Suppressor macrophage (primary cell): ENCODE data around the gene THOP1.

Experiments used
- DNase-seq, 4 experiments: peaks; one replicate each; pipeline ENCODE4 v3.0.0-alpha.2; 2020 to 2022
- total RNA-seq, 17 experiments: gene quantifications; one replicate each; lab custom pipeline; 2026; ENCODE audit warnings: mixed read lengths in 6 of 17, inconsistent platforms in 3 of 17; lab: John Stamatoyannopoulos, UW

The THOP1 gene
- 18.2 to 80.7 (median 36.2) reads per million in 17 experiments for total RNA-seq

DNA sequence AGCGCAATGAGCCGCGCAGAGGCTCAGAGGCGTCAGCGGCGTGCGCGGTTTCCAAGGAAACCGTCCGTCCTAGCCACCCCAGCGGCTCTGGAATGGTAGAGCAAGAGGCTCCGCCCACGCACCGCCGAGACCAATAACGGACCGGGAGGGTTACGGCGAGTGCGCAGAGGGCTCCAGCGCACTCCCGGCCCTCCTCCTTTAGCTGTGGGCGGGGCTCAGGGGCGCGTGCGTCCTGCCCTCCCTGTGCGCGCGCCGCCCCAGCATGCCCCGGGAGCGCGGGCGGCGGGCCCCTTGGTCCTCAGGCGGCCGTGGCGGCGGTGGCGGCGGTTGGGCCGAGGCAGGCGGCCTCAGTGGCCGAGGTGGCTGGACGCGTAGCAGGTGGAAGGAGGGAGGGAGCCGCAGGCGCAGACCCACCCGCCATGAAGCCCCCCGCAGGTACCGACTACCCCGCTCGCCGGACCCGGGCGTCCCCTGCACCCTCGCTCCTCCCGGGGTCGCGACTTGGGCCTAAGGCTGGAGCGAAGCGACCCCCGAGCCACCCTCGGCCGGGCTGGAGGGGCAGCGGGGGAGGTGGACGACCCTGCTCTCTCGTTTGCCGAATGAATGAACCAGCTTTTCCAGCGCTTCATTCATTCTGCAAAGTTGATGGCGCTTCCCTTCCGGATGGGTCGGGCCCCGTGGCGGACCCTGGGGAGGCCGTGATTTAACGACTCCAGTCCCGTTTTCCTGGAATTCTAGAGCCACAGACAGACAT is at the start of gene THOP1:
THOP1 (plus strand) TSS at position 260 of the 754 bp plus-strand sequence; CDS start at position 420, 160 bp downstream.
- DNase-seq, result peak; percentile 100

DNA sequence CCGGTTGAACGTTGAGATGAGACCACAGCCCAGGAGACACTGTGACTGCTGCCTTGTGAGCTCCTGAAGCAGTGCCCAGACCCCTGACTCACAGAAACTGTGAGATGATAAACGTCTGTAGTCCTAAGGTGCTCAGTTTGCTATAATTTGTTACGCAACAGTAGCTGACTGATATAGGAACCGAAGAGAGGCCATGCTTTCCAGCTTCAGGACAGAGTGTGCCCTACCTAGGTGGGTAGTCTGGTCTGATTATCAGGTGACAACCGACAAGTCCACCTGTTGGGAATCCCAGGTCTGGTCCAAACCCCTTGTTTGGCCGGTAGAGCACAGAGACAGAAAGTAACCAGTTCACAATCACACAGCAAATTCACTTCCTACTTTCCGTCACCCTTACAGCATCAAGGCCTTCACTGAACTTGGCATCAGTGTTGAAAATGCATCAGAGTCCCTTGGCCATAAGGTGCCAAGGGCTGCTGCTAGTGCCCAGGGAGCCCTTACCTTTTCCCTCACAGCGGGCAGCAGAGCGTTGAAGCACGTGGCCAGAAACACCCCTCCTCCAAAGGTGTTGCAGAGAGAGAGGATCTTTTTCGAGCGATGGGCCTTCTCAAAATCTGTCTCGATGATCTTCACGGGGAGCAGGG is 48.6 kb upstream of the THOP1 start:
- no peak for DNase-seq

DNA sequence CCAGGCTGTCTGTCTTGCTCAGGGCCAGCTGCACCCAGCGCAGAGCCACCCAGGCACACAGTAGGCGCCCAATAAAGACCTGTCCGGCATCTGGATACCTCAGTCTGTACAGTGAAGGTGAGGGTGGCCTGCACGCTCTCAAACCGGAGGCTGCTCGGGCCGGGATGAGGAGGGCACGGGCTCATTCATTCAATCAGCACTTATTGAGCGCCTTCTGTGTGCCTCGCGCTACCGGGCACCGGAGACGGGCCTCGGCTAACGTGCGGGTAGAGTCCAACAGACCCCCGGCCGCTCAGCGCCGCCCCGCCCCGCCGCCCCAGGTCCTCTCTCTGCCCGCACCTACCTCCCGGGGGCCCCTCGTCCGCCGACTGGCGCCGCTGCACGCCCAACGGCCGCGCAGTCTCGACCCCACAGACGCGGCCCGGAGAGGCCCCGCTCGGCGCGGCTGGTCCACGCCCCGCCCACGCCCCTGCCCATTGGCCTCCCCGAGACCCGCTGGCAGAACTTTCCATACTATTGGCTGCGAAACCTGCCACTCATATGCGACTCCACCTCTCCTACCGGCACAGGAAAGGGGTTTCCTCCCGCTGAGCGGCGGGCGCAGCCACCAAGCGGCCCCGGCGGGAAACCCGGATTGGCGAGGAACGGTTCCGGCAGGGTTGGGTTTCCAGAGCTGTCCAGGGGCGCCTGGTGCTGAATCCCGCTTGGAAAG is 45.5 kb upstream of the THOP1 start, which contains the start of gene SLC39A3:
SLC39A3 (minus strand) TSS at position 416 of the 712 bp plus-strand sequence. CDS start 2,760 bp downstream, outside the sequence.
- DNase-seq, result peak; percentile 99

DNA sequence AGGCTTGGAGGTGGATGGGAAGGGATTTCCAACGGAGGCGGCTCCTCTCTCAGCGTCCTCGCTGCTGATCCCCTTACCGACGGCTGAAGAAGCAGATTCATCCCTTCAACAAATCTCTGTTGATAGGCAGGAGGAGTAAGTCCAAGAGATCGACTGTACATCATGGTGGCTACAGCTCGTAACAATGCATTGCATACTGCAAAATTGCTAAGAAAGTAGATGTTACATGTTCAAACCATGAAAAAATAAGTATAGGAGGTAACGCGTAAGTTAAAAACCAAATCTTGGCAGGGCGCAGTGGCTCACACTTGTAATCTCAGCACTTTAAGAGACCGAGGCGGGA is 45.0 kb upstream of the THOP1 start:
- DNase-seq, result no peak

DNA sequence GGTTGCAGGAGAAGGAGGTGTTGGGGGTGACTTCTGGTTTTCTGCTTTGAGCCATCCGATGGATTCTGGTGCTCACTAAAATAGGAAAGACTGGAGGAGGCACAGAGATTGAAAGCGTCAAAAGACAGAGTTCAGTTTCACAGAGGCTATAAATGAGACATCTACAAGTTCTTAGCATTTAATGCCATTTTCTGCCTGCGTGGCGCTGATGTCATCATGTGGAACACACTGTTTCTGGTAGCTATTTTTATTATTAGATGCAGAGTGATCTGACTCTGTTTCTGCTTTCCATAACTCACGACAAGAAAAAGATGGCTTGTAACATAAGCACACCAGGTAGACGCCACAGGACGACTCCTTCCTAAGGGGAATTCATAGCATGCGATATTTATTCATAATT is 42.2 kb upstream of the THOP1 start:
- no peak for DNase-seq

DNA sequence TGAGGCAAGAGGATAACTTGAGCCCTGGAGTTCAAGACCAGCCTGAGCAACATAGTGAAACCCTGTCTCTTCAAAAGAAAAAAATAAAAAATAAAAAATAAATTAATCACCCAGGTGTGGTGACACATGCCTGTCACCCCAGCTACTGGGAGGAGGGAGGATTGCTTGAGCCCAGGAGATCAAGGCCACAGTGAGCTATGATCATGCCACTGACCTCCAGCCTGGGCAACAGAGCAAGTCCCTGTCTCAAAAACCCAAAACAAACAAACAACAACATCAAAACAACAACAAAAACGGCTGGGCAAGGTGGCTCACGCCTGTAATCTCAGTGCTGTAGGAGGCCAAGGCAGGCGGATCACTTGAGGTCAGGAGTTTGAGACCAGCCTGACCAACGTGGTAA is 41.2 kb upstream of the THOP1 start:
- DNase-seq, result no peak

DNA sequence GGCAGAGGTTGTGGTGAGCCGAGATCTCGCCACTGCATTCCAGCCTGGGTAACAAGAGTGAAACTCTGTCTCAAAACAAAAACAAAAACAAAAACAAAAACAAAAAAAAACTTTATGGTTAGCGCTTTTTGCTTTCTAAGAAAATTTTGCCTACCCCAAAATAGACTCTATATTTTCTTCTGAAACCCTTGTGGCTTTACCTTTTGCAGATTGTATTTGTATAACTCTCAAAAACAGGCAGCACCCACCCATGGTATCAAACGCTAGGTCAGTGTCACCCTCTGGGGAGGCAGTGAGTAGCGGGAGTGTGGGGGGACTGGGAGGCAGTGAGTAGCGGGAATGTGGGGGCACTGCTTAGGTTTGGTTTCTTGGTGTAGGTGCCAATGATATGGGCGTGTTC is 38.0 kb upstream of the THOP1 start:
- DNase-seq, result no peak

DNA sequence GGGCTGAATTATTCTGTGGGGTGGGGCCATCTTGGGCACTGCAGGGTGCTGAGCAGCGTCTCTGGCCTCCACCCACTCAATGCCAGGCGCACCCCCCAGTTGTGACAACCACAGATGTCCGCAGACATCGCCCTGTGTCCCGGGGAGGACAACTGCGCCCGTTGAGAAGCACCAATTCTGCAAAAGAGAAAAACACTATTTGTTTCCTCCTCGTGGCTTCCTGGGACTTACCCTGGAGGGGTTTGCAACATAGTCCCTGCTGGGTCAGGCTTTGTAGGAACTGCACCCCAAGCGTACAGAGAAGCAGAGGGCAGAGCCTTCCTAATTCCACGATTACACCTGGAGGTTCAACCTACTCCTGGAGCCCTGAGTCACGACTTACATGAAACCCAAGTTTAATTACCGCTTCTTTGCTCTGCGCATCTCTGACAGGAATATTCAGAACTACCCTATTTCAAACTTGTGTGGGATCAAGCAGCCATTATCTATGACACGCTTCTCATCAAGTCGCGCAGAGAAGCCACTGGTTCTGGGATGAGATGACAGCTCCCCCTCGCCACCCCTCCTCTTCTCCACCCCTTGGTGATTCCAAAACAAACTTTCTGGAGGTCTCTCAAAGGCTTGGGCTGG is 34.4 kb upstream of the THOP1 start:
- peak; percentile 8 to 62 (median 52) for DNase-seq

DNA sequence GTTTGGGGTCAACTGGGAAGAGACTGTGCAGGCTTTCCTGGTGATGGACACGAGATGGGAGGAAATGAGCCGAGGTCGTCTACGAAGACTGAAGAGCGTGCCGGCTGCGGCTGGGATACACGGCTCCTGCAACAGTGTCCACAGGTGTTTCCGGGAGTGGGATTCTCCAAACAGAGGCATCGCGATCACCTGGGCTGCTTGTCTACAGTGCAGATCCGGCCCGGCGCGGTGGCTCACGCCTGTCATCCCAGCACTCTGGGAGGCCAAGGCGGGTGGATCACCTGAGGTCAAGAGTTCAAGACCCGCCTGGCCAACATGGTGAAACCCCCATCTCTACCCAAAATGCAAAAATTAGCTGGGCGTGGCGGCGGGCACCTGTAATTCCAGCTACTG is 33.9 kb upstream of the THOP1 start:
- no peak for DNase-seq

DNA sequence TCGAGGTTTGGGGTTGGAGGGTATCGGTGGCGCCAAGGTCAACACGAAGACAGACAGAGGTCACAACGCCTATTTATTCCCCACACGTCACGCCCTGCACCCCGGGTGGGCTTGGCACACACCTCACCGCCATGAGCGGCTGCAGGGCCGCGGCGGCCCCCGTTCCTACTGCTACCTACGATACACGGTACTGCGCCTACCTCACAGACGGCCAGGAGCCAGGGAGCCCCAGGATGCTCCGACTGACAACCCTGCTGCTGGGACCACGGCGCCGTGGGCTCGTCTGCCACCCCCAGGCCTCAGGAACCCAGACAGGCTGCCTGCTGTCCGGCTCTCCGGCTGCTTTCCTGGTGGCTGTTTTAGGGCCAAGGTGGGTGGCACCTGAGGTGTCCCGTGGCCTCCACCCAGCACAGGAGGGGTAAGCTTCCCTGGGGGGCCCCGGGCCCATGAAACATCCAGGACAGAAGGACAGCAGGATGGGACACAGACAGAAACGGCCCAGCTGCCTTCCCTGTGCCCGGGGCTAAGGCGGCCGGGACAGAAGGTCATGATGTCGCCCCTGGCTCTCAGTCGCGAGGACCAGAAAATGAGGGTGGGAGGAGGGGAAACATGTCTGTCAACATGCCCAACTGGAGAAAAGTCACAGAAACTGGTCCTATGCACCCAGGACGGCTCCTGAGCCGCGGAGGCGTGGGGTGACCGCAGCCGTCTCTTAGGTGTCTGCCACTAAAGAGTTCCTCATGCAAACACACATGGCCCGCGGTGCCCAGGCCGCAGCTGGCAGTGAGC is 30.4 kb upstream of the THOP1 start:
- no peak for DNase-seq

DNA sequence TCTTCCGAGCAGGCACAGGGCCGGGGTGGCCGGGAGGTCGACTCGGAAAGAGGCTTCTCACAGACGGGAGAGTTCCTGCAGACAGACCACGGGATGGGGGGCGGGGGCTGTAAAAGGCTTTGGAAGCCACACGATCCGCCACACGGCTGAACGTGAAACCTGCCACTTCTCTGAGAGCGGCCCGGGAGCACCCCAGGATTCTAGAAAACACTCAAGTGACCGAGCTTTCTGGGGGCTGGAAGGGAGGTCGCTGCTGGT is 29.9 kb upstream of the THOP1 start:
- no peak for DNase-seq

DNA sequence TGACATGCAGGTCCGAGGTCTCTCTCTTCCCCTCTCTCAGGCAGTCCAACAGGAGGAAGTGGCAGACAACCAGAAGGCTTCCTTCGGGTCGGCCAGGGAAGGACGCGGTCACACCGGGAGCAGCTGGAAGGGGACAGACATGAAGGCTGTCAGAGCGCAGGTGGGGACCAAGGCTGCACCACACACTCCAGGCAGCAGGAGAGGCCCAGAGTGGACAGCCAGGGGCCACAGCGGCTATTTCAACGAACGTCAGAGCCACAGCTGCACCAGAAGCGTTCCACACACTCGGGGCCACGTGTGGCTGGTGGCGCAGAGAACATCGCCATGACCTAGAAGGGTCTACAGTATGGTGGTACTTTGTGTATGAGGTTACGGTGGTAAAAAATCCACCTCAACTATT is 29.5 kb upstream of the THOP1 start:
- DNase-seq, result no peak

DNA sequence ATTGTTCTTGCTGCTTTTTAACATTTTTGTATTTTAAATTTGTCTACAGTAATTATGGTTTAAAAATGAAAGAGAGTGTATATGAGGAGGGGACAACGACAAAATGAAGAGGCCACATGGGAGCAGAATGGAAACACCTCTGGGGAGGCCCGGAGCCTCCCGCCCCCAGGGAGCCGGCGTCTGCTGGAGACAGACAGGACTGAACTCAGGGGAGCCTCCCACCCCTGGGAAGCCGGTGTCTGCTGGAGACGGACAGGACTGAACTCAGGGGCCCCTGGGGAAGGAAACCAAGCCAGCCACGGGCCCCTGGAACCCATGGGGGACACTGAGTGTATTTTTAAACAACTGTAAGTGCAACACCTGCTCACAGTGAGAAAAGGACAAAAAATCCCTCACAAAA is 28.8 kb upstream of the THOP1 start:
- DNase-seq, result no peak

DNA sequence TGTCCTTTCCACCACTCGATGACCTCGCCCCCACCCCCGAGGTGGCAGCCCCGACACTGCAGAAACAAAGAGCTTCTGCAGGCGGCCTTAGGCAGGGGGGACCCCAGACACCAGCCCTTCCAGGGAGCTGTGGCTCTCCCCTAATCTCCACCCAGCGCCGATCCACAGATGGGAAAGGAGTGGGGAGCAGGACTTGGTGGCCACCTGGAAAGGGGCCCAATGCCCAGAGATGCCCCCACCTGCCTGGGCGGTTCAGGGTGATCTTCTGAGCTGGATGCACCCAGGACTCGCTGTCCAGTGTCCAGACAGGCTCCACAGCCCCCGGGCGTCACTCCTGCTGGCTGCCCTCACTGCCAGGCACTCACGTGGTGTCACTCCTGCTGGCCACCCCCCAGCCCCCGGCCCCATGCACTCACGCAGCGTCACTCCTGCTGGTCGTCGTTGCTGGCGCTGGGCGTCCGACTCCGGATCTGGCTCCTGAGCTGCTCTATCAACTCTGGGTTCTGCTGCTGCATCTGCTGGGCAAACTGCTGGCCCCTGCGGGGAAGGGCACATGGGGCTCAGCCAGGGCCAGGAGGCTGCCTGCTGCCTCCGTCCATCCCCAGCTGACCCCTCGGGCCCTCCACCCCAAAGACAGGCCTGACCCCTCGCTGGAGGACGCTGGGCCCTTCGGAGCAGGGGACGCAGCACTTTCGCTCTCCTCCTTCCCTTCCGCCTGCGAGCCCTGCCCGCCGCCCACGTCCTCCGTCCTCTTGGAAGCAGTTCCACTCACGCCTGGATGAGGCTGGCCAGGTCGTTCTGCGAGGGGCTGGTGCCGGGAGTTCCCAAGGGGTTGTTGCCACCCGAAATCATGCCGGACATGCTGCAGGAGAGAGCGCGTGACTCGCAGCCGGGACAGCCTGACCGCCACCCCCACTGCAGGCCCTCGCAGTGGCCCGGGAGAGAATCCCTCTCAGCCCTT is 28.1 kb upstream of the THOP1 start:
- no peak for DNase-seq

DNA sequence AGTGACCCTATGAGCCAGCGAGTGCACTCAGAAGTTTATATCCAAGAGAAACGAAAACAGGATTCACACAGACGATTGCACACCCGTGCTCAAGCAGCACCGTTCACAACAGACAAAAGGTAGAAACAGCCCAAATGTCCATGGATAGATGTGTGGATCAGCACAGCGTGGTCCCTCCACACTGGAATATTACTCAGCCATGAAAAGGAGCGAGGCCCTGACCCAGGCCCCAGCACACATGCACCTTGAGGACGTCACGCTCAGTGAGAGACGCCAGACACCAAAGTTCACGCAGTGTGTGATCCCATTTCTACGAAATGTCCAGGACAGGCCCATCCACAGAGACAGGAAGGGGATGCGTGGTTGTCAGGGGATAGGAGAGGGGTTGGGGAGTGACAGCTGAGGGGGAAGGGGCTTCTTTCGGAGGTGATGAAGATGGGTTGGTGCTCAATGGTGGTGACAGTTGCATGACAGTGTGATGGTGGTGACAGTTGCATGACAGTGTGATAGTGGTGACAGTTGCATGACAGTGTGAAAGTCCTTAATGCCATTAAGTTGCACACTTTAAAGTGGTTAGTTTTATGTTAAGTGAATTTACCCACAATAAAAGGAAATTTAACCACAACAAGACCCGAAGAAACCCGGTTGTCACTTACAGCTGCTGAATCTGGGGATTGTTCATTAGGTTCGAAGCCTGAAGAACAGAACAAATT is 26.5 kb upstream of the THOP1 start:
- no peak for DNase-seq

DNA sequence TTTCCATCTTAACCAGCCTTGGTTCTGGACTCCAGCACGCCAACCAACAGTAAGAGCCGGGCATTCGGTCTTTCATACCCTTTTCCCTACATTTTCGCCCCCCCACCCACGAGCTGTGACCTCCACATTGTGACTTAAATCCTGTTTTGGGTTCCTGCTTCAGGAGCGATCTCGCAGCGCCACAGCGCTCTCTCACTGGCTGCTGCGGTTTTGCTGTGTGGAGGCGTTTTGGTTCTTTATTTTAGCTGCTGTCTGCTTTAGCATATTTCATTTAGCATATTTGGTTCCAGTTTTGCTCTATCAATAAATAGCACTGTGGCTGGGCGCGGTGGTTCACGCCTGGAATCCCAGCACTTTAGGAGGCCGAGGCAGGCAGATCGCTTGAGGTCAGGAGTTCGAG is 25.9 kb upstream of the THOP1 start:
- peak in 2 of 4 experiments; percentile 18 to 21 for DNase-seq

DNA sequence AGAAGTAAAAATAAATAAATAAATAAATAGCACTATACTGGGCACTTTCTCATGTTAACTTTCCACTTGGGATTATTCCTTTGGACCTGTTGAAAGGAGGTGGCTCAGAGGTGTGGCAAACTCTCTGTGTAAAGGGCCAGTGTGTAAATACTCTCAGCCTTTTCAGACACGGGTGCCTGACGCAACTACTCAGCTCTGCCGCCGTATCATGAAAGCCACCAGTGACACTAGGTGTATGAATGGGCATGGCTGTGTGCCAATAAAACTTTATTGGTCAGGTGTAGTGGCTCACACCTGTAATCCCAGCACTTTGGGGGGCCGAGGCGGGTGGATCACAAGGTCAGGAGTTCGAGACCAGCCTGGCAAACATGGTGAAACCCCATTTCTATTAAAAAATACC is 25.3 kb upstream of the THOP1 start:
- DNase-seq, result no peak

DNA sequence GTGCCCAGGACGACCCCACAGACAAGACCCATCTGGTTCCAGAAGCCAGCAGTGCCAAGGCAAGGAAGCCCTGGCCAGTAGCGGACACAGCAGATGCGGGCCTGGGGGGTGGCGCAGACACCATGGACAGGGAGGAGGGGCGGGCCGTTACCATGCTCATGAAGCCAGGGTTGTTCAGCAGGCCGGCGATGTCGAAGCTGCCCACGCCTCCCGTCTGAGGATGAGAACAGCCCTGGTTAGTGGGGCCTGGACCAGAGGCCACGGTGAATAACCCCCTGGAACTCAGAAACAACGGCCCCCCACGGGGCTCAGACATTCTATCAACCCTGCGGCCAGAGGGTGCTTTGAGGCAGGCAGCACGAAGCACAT is 24.0 kb upstream of the THOP1 start:
- DNase-seq, result no peak

DNA sequence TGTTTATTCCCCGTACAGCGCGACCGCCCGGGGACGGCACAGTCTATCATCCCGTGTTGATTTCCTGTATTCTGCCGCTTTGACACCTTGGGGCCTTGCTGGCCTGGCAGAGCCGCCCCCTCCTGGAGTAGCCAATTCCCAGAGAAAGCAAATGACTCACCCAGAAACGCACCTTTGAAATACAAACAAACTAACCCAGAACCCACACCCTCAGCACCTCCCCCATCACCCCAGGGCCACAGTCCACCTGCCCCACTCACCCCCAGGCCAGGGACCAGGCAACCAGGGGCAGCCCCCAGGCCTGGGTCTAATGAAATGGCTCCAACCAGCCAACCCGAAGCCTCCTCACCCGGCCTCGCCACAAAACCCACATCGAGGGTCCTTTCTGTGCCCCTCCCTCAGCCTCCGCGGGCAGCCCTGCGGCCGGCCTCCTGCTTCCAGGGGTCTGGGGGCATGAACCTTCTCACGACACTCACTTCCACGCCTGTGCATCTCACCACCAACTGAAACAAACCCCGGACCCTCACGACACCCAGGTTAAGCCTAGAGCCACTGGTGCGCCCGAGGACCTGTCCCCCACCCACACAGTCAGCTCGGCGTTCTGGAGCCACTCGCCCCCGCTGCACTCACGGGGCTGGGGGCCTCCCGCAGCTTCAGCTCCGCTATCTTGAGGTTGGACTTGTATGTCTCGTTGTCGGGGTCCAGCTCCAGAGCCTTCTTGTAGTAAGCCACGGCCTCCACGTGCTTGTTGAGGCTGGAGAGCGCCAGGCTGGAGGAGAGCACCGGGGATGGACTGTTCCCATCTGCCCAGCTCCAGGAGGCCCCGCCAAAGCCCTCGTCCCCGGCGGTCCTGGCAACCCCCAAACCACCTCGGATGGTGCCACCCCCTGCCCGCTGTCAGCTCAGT is 23.2 kb upstream of the THOP1 start:
- DNase-seq, result no peak
